ENCODE measurements around the gene TRIM68. TPM values are rescaled to one million over a fixed set of nuclear protein-coding genes. Genes with fewer than 3 reads are reported as not detected.

The TRIM68 gene
- total RNA-seq, 1 donor from 2014 or later = 11.5 TPM

DNA sequence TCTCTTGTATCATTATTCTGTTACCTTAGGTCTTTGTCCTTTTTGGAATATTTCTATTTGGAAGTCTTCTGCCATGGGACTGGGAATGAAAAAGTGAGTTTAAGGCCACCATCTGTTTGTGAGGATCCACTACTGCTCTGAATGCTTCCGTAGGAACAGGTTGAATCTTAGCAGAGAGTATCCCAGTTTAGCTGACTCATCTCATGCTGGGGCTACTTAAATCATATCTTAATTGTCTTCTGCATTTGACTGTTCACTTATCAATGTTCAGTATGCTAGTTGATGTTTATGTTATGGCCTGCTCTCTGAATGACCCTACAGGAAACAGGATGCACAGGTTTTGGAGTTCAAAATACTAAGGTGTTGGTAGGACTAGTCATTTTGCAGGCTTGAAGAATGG lies 27.9 kb downstream of the TRIM68 start:
- H3K9ac ChIP-seq (ENCODE audit: low read length) = no peak overlapping the region
- H3K79me2 ChIP-seq (ENCODE audit: insufficient read depth, low read length) = no peaks in the 10 kb centered on the region
- H3K4me2 ChIP-seq (ENCODE audit: low read length) = no peak overlapping the region
- no peaks in the 10 kb centered on the region for H3K4me1 Mint-ChIP-seq (ENCODE audit: low read depth, unreplicated experiment)
- no peaks in the 10 kb centered on the region for H3K36me3 Mint-ChIP-seq (ENCODE audit: low read depth, unreplicated experiment)
- FAIRE-seq = no peak
- no peak overlapping the region for H3K4me3 ChIP-seq (ENCODE audit: insufficient read depth, low read depth, low read length)
- peaks cover 2% of the 10 kb centered on the region for H3K9me3 Mint-ChIP-seq (ENCODE audit: unreplicated experiment)
- no peak overlapping the region for H3K27ac Mint-ChIP-seq (ENCODE audit: unreplicated experiment)
- H3K27me3 ChIP-seq (ENCODE audit: insufficient read depth, low read length) = no peaks in the 10 kb centered on the region
- peaks cover 13% of the 10 kb centered on the region for H3K27me3 Mint-ChIP-seq (ENCODE audit: low read depth, unreplicated experiment)
- H3K4me1 ChIP-seq (ENCODE audit: insufficient read depth, low read length) = no peaks in the 10 kb centered on the region
- H4K20me1 ChIP-seq (ENCODE audit: insufficient read depth, low read length) = no peaks in the 10 kb centered on the region
- no peaks in the 10 kb centered on the region for H3K36me3 ChIP-seq (ENCODE audit: insufficient read depth, low read length)
- DNase-seq (ENCODE audit: low read depth) = no peak
- no peak overlapping the region for H3K4me3 Mint-ChIP-seq (ENCODE audit: unreplicated experiment)
- H2AFZ ChIP-seq (ENCODE audit: low read depth, low read length) = no peak overlapping the region
- TF ChIP-seq EZH2 (IDR thresholded peaks at IDR 0.05; ENCODE audit: insufficient read depth, low read length) (no peak), CTCF (IDR thresholded peaks at IDR 0.05; ENCODE audit: insufficient read depth, low read depth, low read length) (no peak)
- H3K9me3 ChIP-seq (ENCODE audit: insufficient read depth, low read depth, low read length) = no peaks in the 10 kb centered on the region
- H3K27ac ChIP-seq (ENCODE audit: low read depth, low read length) = no peak overlapping the region

DNA sequence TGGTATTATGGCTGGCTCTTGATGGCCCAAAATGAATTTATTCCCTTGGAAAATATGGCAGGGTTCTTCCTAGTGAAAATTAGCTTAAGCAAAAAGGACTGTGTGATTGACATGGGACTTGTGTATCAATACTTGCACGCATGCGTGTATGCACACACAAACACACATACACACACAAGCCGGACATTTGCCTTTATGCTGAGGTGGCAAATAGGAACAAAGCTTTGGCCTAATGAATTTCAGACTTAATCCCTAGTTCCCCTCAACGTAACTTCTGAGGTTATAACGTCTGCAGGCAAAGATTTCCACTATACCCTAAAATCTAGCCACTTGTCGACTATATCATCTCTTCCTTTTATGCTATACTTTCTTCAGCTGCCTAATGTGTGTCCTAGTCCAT lies 29.4 kb downstream of the TRIM68 start:
- no peak overlapping the region for H2AFZ ChIP-seq (ENCODE audit: low read depth, low read length)
- DNase-seq (ENCODE audit: low read depth) = no peak
- H3K4me1 ChIP-seq (ENCODE audit: insufficient read depth, low read length) = no peaks in the 10 kb centered on the region
- H3K4me2 ChIP-seq (ENCODE audit: low read length) = no peak overlapping the region
- no peak for FAIRE-seq
- Mint-ChIP-seq H3K4me1 (ENCODE audit: low read depth, unreplicated experiment) (no peaks in the 10 kb centered on the region), H3K9me3 (ENCODE audit: unreplicated experiment) (peaks cover 2% of the 10 kb centered on the region), H3K27me3 (ENCODE audit: low read depth, unreplicated experiment) (peaks cover 8% of the 10 kb centered on the region), H3K27ac (ENCODE audit: unreplicated experiment) (no peak overlapping the region), H3K4me3 (ENCODE audit: unreplicated experiment) (no peak overlapping the region), H3K36me3 (ENCODE audit: low read depth, unreplicated experiment) (no peaks in the 10 kb centered on the region)
- H4K20me1 ChIP-seq (ENCODE audit: insufficient read depth, low read length) = no peaks in the 10 kb centered on the region
- TF ChIP-seq EZH2 (IDR thresholded peaks at IDR 0.05; ENCODE audit: insufficient read depth, low read length) = no peak
- no peak for TF ChIP-seq CTCF (IDR thresholded peaks at IDR 0.05; ENCODE audit: insufficient read depth, low read depth, low read length)
- H3K9me3 ChIP-seq (ENCODE audit: insufficient read depth, low read depth, low read length) = no peaks in the 10 kb centered on the region
- no peaks in the 10 kb centered on the region for H3K79me2 ChIP-seq (ENCODE audit: insufficient read depth, low read length)
- H3K27me3 ChIP-seq (ENCODE audit: insufficient read depth, low read length) = no peaks in the 10 kb centered on the region
- no peak overlapping the region for H3K27ac ChIP-seq (ENCODE audit: low read depth, low read length)
- H3K36me3 ChIP-seq (ENCODE audit: insufficient read depth, low read length) = no peaks in the 10 kb centered on the region
- no peak overlapping the region for H3K9ac ChIP-seq (ENCODE audit: low read length)
- H3K4me3 ChIP-seq (ENCODE audit: insufficient read depth, low read depth, low read length) = no peak overlapping the region

DNA sequence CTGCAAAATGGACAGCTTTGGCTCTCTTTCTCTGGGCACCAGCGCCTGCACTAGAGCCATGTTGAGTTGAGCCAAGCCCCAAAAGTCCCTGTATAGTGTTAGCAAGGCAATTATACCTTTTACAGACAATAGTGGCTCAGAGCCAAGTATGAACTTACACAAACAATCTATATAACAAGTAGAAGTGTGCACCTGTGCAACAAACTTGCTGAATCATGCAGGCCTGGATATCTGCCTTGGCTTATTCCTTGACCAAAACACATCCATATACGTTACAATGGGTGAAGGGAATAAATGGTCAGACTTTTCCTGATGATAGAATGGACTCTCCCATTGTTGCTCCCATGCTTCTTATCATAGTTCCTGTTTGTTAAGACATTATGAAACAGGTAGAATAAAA lies 30.3 kb downstream of the TRIM68 start:
- Histone ChIP-seq H3K4me3 (ENCODE audit: insufficient read depth, low read depth, low read length) (no peak overlapping the region), H3K9me3 (ENCODE audit: insufficient read depth, low read depth, low read length) (no peaks in the 10 kb centered on the region), H3K27ac (ENCODE audit: low read depth, low read length) (no peak overlapping the region), H3K9ac (ENCODE audit: low read length) (no peak overlapping the region), H3K27me3 (ENCODE audit: insufficient read depth, low read length) (no peaks in the 10 kb centered on the region), H3K36me3 (ENCODE audit: insufficient read depth, low read length) (no peaks in the 10 kb centered on the region), H3K4me1 (ENCODE audit: insufficient read depth, low read length) (no peaks in the 10 kb centered on the region), H4K20me1 (ENCODE audit: insufficient read depth, low read length) (no peaks in the 10 kb centered on the region), H3K4me2 (ENCODE audit: low read length) (no peak overlapping the region), H3K79me2 (ENCODE audit: insufficient read depth, low read length) (no peaks in the 10 kb centered on the region), H2AFZ (ENCODE audit: low read depth, low read length) (no peak overlapping the region)
- TF ChIP-seq CTCF (IDR thresholded peaks at IDR 0.05; ENCODE audit: insufficient read depth, low read depth, low read length) (no peak), EZH2 (IDR thresholded peaks at IDR 0.05; ENCODE audit: insufficient read depth, low read length) (no peak)
- Mint-ChIP-seq H3K9me3 (ENCODE audit: unreplicated experiment) (peaks cover 2% of the 10 kb centered on the region), H3K36me3 (ENCODE audit: low read depth, unreplicated experiment) (no peaks in the 10 kb centered on the region), H3K4me1 (ENCODE audit: low read depth, unreplicated experiment) (no peaks in the 10 kb centered on the region), H3K4me3 (ENCODE audit: unreplicated experiment) (no peak overlapping the region), H3K27me3 (ENCODE audit: low read depth, unreplicated experiment) (peaks cover 8% of the 10 kb centered on the region), H3K27ac (ENCODE audit: unreplicated experiment) (no peak overlapping the region)
- DNase-seq (ENCODE audit: low read depth) = no peak
- no peak for FAIRE-seq

Measured in astrocyte (in vitro differentiated cells and primary cell).